ENCODE data around the gene DPH3. TPM values are rescaled to one million over a fixed set of nuclear protein-coding genes. Genes with fewer than 3 reads are reported as not detected.

The DPH3 gene
- polyA plus RNA-seq, 1 donor: 30.0 TPM

DNA sequence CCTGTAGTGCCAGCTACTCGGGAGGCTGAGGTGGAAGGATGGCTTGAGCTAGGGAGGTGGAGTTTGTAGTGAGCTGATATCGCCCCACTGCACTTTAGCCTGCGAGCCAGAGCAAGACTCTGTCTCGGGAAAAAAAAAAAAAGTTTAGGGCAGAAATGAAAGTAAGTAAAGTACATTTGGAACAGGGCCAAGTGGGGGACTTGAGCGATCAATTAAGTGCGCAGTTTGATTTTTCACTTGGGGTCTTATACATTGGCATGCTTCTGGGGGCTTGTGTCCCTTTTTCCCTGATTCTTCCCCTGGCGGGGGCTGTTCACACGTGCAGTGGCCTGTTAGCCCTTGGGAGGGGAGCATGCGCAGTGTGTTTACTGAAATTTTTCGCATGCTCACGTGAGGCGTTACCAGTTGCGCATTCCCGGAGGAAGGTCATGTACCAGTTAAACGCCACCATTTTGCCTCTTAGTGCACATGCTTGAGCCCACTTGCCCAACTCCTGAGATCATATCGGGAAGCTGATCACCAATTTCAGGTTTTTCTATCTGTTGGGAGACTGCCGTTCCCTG is 48.3 kb downstream of the DPH3 start:
- H3K4me1 ChIP-seq (ENCODE audit: control insufficient read depth, insufficient read depth, low read length): no peaks in the 10 kb centered on the region
- H3K27ac ChIP-seq (ENCODE audit: low read length): no peak overlapping the region
- H3K4me3 ChIP-seq (ENCODE audit: low read length): no peak overlapping the region
- no peak for DNase-seq
- WGBS (ENCODE audit: insufficient coverage, low lambda C conversion rate): 80% methylated on average over 3 of the region's 17 CpGs
- no peaks in the 10 kb centered on the region for H3K27me3 ChIP-seq (ENCODE audit: control insufficient read depth, insufficient read depth, low read length)
- H3K9me3 ChIP-seq (ENCODE audit: control insufficient read depth, low read depth, low read length): peaks cover 3% of the 10 kb centered on the region
- no peaks in the 10 kb centered on the region for H3K36me3 ChIP-seq (ENCODE audit: control insufficient read depth, insufficient read depth, low read length)

DNA sequence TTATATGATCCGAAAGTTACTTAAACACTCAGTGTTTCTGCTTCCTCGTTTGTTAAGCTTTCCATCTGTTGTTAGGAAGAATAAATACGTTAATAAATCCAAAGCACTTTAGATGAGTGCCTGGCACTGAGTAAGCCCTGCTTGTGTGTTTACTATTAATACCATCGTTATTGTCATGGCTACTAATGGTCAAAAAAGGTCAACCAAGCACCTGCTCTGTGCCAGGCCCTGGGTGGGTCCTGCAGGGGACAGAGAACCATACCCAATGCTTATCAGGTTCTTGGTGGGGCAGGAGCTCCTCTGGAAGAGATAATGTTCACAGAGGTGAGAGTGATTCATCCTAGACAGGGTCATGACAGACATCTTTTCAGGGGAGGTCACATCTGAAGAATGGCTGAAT is 50.4 kb downstream of the DPH3 start:
- Histone ChIP-seq H3K9me3 (ENCODE audit: control insufficient read depth, low read depth, low read length) (peaks cover 3% of the 10 kb centered on the region), H3K4me3 (ENCODE audit: low read length) (no peak overlapping the region), H3K27me3 (ENCODE audit: control insufficient read depth, insufficient read depth, low read length) (no peaks in the 10 kb centered on the region), H3K27ac (ENCODE audit: low read length) (no peak overlapping the region), H3K4me1 (ENCODE audit: control insufficient read depth, insufficient read depth, low read length) (no peaks in the 10 kb centered on the region), H3K36me3 (ENCODE audit: control insufficient read depth, insufficient read depth, low read length) (no peaks in the 10 kb centered on the region)
- no peak for DNase-seq
- WGBS (ENCODE audit: insufficient coverage, low lambda C conversion rate): no CpG with 5 or more reads among the region's 4 CpGs

DNA sequence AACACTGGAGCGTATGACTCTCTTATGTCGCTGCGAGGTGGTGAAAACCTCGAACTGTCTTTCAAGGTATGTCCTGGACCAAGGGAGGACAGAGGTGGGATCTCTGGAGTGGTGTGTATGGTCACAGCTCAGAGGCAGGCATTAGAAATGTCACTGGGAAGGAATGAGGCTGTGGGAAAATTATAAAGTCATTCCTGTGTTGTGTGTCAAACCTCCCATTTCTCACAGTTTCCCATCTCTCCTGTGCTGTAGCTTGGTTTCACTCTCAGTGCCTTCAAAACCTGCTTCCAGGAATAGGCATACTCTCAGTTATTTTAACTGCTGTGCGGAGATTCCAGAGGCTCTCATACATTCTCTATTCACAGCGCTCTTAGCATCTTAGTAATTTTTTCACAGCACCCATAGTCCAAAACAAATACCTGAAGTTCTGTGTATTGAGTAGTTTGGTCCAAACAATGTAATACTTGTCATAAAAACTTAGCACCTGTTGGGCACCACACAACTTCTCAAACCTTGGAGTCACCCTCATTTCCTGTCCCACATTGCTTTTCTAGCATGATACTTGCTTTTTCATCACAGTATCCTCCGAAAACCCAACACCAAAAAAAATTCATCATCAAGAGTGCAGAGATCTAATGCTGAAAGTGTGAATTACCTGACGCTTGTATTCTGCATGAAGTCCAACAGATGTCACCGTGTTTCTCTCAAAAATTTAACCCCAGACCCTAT is 53.4 kb downstream of the DPH3 start:
- no peaks in the 10 kb centered on the region for H3K36me3 ChIP-seq (ENCODE audit: control insufficient read depth, insufficient read depth, low read length)
- H3K9me3 ChIP-seq (ENCODE audit: control insufficient read depth, low read depth, low read length): peaks cover 3% of the 10 kb centered on the region
- DNase-seq: no peak
- no peaks in the 10 kb centered on the region for H3K27me3 ChIP-seq (ENCODE audit: control insufficient read depth, insufficient read depth, low read length)
- no CpG with 5 or more reads among the region's 9 CpGs for WGBS (ENCODE audit: insufficient coverage, low lambda C conversion rate)
- no peaks in the 10 kb centered on the region for H3K4me1 ChIP-seq (ENCODE audit: control insufficient read depth, insufficient read depth, low read length)
- H3K4me3 ChIP-seq (ENCODE audit: low read length): no peak overlapping the region
- no peak overlapping the region for H3K27ac ChIP-seq (ENCODE audit: low read length)

Other genes starting within 250 kb of the DPH3 start
- 0.78 TPM for gene GALNT15, start 90.3 kb downstream of the DPH3 start, polyA plus RNA-seq
- gene OXNAD1, start 269 bp upstream of the DPH3 start, polyA plus RNA-seq: 20.3 TPM
- 15.0 TPM for gene RFTN1, start 248.8 kb upstream of the DPH3 start, polyA plus RNA-seq

Data from large intestine (tissue), 3 donors.